DND-41 (cell line): Measurements from ENCODE around the gene BICRAL.

ENCODE experiments used
- EZH2 ChIP-seq: IDR thresholded peaks from 3 replicates; pipeline ENCODE4 v1.6.1; 2012; ENCODE audit warnings: borderline replicate concordance, low read depth, mild to moderate bottlenecking, moderate library complexity, low read length, inconsistent platforms; ENCODE audit not compliant: severe bottlenecking
- TF ChIP-seq, protein P1 (sequence below): IDR thresholded peaks from 2 replicates; pipeline ENCODE4 v1.5.1; 2012; ENCODE audit warnings: borderline replicate concordance, low read length, moderate library complexity, mild to moderate bottlenecking; ENCODE audit not compliant: poor library complexity, severe bottlenecking; ENCODE audit errors: extremely low read depth

DNA sequence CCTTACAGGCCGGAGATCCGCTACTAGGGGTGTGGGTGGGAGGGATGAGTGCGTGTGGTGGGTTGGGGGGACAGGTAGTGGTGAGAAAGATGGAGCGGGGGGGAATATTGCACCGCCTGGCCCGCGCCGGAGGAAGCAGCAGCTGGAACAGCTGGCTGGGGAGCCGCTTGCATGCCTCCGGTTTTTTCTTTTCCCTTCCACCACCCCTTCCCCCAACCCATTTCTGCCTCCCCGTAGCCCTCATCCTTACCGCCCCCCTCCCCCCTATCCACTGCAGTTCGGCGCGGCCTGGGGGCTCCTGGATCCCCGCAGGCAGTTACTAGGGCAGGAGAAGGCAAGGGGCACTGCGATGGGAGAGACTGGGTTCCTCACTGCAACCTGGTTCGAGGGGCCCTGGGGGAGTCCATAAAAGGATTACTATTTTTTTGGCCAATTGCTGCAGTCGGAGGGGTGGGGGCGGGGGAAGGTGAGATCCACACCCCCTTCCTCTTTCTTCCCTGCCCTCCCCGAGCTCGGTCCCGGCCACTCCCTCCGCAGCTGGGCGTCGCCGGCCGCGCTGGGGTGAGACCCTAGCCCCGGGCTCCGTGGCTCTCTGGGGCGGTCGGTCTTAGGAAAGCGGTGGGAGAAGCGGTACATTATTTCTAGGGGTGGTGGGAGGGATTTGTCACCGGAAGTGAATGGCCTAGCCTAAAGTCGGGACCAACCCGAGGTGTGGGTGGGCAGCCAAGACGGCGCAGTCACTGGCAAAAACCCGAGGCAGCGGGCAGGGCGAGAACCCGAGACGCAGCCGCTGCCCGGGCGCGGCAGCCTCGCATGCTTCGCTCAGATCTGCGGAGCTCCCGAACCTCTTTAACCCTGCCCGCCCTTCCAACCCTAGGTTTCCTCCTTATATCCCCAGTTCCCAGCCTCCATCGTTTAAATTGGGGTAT is 35.1 kb upstream of the BICRAL start:
- TF ChIP-seq, protein P1, sequence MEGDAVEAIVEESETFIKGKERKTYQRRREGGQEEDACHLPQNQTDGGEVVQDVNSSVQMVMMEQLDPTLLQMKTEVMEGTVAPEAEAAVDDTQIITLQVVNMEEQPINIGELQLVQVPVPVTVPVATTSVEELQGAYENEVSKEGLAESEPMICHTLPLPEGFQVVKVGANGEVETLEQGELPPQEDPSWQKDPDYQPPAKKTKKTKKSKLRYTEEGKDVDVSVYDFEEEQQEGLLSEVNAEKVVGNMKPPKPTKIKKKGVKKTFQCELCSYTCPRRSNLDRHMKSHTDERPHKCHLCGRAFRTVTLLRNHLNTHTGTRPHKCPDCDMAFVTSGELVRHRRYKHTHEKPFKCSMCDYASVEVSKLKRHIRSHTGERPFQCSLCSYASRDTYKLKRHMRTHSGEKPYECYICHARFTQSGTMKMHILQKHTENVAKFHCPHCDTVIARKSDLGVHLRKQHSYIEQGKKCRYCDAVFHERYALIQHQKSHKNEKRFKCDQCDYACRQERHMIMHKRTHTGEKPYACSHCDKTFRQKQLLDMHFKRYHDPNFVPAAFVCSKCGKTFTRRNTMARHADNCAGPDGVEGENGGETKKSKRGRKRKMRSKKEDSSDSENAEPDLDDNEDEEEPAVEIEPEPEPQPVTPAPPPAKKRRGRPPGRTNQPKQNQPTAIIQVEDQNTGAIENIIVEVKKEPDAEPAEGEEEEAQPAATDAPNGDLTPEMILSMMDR, result no peak
- TF ChIP-seq EZH2, result no peak
